ENCODE measurements around the gene KCNC1. TPM values are rescaled to one million over a fixed set of nuclear protein-coding genes. Genes with fewer than 3 reads are reported as not detected.

Gene KCNC1
- total RNA-seq, 1 experiment from 2014 or later = 0.20 TPM

GRCh38 chr11:17769218-17769617 is 34.6 kb downstream of the KCNC1 start:
- CTCF ChIA-PET = interaction anchor here (0.6 to 4.7 kb wide), 9 partner anchors 8 to 381 kb away, joined by 3 to 72 read pairs (median 4); partner anchors contain the start of gene KCNJ11
- TF ChIP-seq ZBTB43 (CRISPR knock-in tag; IDR thresholded peaks at IDR 0.05) = no peak
- no peak for TF ChIP-seq ZNF138 (CRISPR knock-in tag; conservative IDR thresholded peaks at IDR 0.05)
- TF ChIP-seq GABPB1 (CRISPR knock-in tag; IDR thresholded peaks at IDR 0.05) = no peak
- TF ChIP-seq ZNF219 (CRISPR knock-in tag; IDR thresholded peaks at IDR 0.05; ENCODE audit: borderline replicate concordance) = no peak
- TF ChIP-seq ZNF671 (CRISPR knock-in tag; IDR thresholded peaks at IDR 0.05) = no peak
- TF ChIP-seq KAT7 (CRISPR knock-in tag; IDR thresholded peaks at IDR 0.05; ENCODE audit: borderline replicate concordance) = no peak
- TF ChIP-seq NR2C2 (CRISPR knock-in tag; IDR thresholded peaks at IDR 0.05) = no peak
- no peak for TF ChIP-seq USF2 (CRISPR knock-in tag; IDR thresholded peaks at IDR 0.05)
- no peak for TF ChIP-seq PREB (CRISPR knock-in tag; IDR thresholded peaks at IDR 0.05; ENCODE audit: borderline replicate concordance)
- TF ChIP-seq SMAD3 (CRISPR knock-in tag; IDR thresholded peaks at IDR 0.05; ENCODE audit: borderline replicate concordance) = no peak
- no peak for TF ChIP-seq IRF2 (CRISPR knock-in tag; IDR thresholded peaks at IDR 0.05; ENCODE audit: borderline replicate concordance, low read depth)
- TF ChIP-seq MXD4 (CRISPR knock-in tag; IDR thresholded peaks at IDR 0.05; ENCODE audit: borderline replicate concordance) = no peak
- TF ChIP-seq ZNF121 (CRISPR knock-in tag; IDR thresholded peaks at IDR 0.05) = no peak
- no peak for TF ChIP-seq ATF6 (CRISPR knock-in tag; IDR thresholded peaks at IDR 0.05)
- no peak for TF ChIP-seq NFYB (CRISPR knock-in tag; conservative IDR thresholded peaks at IDR 0.05; ENCODE audit: low read depth)
- no peak for TF ChIP-seq ATF3 (CRISPR knock-in tag; conservative IDR thresholded peaks at IDR 0.05)
- TF ChIP-seq ZNF423 (CRISPR knock-in tag; IDR thresholded peaks at IDR 0.05) = no peak
- TF ChIP-seq AFF4 (CRISPR knock-in tag; IDR thresholded peaks at IDR 0.05; ENCODE audit: borderline replicate concordance) = no peak
- no peak overlapping the region for H3K4me3 Mint-ChIP-seq
- no peaks in the 10 kb centered on the region for H3K27me3 Mint-ChIP-seq (ENCODE audit: low read depth)
- no peaks in the 10 kb centered on the region for H3K9me3 Mint-ChIP-seq
- no peak for ATAC-seq
- H3K36me3 Mint-ChIP-seq = no peaks in the 10 kb centered on the region
- no peak for DNase-seq (ENCODE audit: low spot score)
- H3K27ac Mint-ChIP-seq = no peak overlapping the region
- H3K4me1 Mint-ChIP-seq = peaks cover 8% of the 10 kb centered on the region; the same call in 1 of the 2 replicates
- POLR2A ChIA-PET = no interaction called here
